C4-2B (cell line): ENCODE results near the gene TST.

ENCODE experiments used
- H3K27ac ChIP-seq: fragments of 450-650 bp; 2 replicates; pipeline ENCODE4 v1.5.1; 2017
- ZFX ChIP-seq: fragments of 450-650 bp; IDR thresholded peaks from 2 replicates; pipeline ENCODE4 v1.6.1; 2017
- TF ChIP-seq, protein P1 (sequence below): fragments of 450-650 bp; conservative IDR thresholded peaks from 2 replicates; pipeline ENCODE4 v1.5.1; 2017; ENCODE audit warnings: mild to moderate bottlenecking

TST gene

DNA sequence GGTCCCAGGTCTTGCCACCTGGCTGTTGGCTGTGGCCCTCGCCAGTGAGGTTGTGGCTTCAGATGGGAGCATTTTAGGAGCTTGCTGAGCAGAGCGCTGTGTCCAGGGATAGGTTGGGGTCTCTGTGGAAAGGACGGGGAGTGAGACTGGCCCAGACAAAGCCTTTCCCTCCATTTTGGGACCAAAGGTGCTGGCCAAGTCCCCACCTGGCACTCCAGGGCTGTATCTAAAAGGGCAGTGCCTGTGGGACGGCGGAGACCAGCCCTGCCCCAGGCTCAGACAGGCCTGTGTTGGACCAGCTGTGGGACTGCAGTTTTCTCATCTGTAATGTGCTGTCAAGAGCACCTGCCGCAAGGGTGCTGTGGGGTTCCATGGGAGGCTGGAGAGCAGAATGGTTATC, 27.3 kb upstream of the TST start:
- no peak overlapping the region for H3K27ac ChIP-seq
- TF ChIP-seq, protein P1, sequence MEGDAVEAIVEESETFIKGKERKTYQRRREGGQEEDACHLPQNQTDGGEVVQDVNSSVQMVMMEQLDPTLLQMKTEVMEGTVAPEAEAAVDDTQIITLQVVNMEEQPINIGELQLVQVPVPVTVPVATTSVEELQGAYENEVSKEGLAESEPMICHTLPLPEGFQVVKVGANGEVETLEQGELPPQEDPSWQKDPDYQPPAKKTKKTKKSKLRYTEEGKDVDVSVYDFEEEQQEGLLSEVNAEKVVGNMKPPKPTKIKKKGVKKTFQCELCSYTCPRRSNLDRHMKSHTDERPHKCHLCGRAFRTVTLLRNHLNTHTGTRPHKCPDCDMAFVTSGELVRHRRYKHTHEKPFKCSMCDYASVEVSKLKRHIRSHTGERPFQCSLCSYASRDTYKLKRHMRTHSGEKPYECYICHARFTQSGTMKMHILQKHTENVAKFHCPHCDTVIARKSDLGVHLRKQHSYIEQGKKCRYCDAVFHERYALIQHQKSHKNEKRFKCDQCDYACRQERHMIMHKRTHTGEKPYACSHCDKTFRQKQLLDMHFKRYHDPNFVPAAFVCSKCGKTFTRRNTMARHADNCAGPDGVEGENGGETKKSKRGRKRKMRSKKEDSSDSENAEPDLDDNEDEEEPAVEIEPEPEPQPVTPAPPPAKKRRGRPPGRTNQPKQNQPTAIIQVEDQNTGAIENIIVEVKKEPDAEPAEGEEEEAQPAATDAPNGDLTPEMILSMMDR: no peak
- TF ChIP-seq ZFX: no peak

DNA sequence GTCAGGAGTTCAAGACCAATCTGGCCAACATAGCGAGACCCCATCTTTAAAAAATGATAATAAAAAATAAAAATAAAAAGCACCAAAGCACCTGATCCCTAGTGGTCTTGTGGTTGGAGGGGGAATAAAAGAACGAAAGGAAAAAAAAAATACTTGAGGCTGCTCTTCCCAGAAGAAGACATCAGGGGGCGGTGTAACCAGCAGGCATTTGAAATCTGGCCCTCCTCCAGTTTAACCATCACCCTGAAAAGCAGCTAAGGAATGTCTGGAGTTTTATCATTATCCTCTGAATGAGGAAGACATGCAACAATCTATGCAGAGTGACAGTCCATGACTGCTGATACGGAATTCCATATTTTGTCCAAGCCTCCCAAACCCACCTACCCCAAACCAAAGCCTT, 26.7 kb upstream of the TST start:
- TF ChIP-seq, protein P1: peak; percentile 71
- no peak for TF ChIP-seq ZFX
- no peak overlapping the region for H3K27ac ChIP-seq

DNA sequence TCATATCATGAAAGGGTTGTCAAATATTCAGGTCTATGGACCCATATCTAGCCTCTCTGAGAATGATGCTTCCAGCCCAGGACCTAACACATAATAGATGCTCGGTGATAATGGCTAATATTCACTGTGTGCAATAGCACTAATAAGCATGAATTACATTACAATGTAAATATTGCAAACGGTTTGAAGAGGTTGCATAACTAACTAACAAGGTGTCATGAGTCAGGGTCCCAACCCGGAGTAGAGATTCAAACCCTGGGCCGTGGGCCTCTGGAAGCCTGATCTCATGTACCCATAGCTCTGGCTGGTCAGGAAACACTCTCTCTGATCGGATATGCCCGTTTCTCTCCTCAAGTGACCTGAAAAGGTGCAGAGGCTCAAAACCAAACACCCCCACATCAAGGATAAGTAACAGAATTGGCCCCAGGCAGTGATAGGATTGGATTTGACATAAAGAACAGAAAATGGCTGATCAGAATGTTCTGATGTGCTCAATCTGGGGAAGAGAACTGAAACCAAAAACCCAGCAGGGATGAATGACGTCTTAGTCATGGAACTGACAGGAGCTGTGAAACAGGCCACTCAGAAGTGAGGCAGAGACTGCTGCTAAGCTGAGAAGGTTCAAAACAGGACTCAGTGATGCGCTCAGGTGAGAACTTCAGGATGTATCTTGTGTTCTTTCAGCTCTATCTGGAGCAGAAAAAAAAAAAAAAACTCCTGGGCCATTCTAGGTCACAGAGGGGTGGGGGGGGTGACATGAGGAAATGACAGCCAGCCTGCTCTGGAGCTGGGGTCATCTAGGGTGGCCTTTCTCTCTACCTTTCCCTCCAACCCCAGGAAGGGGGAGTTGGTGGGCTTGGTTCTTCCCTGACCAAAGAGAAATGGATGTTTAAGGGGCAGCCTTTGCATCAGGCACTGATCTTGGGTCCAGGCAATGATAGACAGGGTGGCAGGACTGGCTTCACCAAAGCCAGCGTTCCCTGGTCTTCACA, 25.7 kb upstream of the TST start:
- TF ChIP-seq ZFX: no peak
- TF ChIP-seq, protein P1: no peak
- no peak overlapping the region for H3K27ac ChIP-seq

DNA sequence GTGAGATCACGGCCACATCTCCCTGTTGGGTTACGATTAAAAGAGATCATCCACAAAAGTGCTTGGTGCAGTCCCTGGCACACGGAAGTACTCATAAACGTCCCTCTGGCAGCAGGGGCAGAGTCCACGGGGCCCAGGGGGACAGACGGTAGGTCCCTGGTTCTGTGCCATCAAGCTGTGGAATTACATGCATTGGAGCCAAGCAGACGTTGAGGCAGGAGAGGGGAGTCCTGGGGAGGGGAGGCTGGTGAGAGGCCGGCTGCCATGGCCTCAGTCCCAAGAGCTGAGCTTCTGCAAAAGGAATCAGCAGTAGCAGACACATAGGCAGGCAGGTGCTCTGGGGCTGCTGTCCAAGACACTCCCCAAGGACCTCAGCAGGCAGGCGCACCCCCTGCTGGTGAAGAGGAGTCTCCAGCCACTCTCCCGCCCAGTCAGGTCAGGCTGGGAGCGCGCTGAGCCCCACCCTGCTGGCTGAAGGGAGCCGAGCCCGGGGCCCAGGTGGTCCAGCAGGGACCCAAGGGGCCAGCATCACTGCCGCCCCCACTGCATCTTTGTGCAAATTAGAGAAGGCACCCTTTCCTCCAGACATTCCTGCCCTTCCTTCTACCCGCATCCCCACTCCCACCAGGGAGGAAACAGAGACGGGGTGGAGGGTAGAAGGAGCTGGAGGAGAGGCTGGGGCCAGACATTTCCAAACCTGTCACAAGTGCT, 24.7 kb upstream of the TST start:
- no peak overlapping the region for H3K27ac ChIP-seq
- TF ChIP-seq, protein P1: peak; percentile 92
- no peak for TF ChIP-seq ZFX

DNA sequence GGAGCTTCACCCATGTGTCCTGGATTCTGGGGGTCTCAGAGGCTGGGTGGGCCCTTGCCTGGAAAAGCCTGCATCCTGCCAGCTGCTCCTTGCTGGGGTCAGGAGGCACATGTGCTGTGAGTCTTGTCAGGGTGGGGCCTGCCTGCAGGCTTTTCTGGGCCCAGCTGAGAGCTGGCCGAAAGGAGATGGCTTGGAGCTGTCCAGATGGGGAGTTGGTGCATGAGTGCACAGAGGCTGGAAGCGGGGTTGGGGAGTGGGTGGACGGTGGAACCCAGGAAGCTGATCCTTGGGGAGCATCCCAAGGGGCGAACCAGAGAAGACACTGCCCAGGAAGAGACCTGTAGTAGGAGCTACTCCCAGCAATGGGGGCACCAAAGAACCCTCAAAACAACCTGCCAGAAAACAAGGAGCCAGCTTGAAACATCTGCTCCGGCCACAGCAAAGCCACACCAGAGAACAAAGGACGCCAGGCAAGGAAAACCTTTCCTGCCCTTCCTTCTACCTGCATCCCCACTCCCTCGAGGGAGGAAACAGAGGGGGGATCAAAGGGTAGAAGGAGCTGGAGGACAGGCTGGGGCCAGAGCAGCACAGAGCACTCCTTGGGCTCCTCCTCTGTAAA, 24.1 kb upstream of the TST start:
- TF ChIP-seq ZFX: no peak
- TF ChIP-seq, protein P1: no peak
- no peak overlapping the region for H3K27ac ChIP-seq

DNA sequence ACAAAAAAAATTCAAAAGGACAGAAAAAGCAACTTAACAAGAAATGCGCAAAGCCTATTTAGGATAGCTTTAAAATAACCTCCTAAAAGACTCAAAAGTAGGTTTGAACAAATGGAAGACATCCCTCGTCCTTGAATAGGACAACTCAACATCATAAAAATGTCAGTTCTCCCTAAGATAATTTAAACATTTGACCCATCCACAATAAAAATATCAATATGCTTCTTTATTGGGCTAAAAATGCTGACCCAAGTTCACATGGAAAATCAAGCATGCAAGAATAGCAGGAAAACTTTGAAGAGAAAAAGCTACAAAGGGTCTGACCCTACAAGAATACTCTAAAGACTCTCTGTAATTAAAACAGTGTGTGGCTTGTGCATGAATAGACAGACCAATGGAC, 20.2 kb upstream of the TST start:
- no peak for TF ChIP-seq ZFX
- TF ChIP-seq, protein P1: no peak
- H3K27ac ChIP-seq: no peak overlapping the region

DNA sequence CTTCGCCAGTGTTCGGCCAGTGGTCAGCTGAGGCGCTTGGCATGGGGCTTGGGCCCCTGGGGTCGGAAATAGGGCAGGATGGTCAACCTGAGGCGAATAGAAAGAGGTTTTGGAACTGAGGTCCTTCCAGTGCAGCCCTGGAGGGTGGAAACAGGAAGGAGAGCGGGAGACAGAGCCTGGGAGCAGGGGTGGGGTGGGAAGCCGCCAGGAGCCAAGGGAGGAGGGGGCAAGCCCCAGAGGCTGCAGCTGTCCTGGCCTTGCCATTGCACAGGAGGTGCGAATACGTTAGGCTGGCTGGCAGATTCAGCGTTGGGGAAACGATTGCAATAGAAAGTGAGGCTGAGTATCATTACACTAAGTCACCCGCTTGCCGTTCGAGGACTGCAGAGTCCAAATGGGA, 18.4 kb upstream of the TST start:
- TF ChIP-seq, protein P1: no peak
- no peak for TF ChIP-seq ZFX
- no peak overlapping the region for H3K27ac ChIP-seq
